Kidney epithelial cell (primary cell): ENCODE results near the gene SIGLEC5. TPM values are rescaled to one million over a fixed set of nuclear protein-coding genes. Genes with fewer than 3 reads are reported as not detected.

Source experiments
- DNase-seq: peaks from one replicate; pipeline ENCODE4 v3.0.0-alpha.2; 2010; ENCODE audit warnings: low read depth
- H3K27me3 ChIP-seq: 2 replicates; pipeline ENCODE4 v1.6.0; 2011; ENCODE audit warnings: low read length; ENCODE audit not compliant: control insufficient read depth, insufficient read depth
- H3K36me3 ChIP-seq: 2 replicates; pipeline ENCODE4 v1.5.1; 2011; ENCODE audit warnings: low read length; ENCODE audit not compliant: control insufficient read depth, insufficient read depth
- H3K4me3 ChIP-seq: 2 replicates; pipeline ENCODE4 v1.5.1; 2011; ENCODE audit warnings: low read depth, mild to moderate bottlenecking, control low read depth, low read length
- total RNA-seq: library from RNA; depleted of rRNA; stranded (reverse); fragments of >200 nt; gene quantifications from 2 replicates; pipeline ENCODE4 v1.2.3, GENCODE V29; 2015
- TF ChIP-seq, protein P1 (sequence below): IDR thresholded peaks from 2 replicates; pipeline ENCODE4 v1.5.1; 2011; ENCODE audit warnings: mild to moderate bottlenecking, moderate library complexity, low read length, control low read depth, inconsistent platforms; ENCODE audit not compliant: insufficient read depth, poor library complexity, severe bottlenecking

Gene SIGLEC5
- total RNA-seq, 1 donor from 2014 or later, result not detected

DNA sequence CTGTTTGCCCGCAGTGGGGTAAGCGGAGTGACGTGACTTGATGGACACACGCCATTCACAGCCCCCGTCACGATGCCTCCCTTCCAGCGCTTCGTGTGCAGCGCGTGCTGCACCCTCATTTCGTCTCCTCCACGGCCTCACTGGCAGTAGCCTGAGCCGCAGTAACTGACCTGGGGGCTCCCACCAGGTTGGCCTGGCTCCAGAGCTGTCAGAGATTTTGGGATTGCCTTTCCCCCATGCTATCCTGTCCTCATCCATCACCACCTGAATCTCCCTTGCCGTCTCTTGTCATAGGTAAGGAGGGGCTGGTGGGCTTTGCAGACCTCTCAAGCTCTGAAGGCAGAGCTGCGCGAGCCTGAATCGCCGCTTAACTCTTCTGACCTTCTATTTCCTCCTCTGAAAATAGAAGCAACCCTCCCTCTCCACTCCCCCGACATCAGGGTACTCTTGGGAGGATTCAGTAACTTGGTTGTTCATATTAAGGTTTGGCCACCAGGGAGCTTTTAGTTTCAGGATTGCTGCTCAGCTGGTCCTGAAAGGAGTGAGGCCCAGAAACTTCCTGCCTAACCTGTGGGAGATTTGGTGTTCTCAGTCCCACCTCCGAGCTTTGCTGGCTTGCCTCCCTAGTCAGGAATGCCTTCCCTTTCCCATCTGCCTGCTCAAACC, 27.9 kb downstream of the SIGLEC5 start:
- Histone ChIP-seq H3K4me3 (no peak overlapping the region), H3K27me3 (peaks cover 14% of the 10 kb centered on the region), H3K36me3 (no peaks in the 10 kb centered on the region)
- no peak for DNase-seq
- TF ChIP-seq, protein P1, sequence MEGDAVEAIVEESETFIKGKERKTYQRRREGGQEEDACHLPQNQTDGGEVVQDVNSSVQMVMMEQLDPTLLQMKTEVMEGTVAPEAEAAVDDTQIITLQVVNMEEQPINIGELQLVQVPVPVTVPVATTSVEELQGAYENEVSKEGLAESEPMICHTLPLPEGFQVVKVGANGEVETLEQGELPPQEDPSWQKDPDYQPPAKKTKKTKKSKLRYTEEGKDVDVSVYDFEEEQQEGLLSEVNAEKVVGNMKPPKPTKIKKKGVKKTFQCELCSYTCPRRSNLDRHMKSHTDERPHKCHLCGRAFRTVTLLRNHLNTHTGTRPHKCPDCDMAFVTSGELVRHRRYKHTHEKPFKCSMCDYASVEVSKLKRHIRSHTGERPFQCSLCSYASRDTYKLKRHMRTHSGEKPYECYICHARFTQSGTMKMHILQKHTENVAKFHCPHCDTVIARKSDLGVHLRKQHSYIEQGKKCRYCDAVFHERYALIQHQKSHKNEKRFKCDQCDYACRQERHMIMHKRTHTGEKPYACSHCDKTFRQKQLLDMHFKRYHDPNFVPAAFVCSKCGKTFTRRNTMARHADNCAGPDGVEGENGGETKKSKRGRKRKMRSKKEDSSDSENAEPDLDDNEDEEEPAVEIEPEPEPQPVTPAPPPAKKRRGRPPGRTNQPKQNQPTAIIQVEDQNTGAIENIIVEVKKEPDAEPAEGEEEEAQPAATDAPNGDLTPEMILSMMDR, result no peak

DNA sequence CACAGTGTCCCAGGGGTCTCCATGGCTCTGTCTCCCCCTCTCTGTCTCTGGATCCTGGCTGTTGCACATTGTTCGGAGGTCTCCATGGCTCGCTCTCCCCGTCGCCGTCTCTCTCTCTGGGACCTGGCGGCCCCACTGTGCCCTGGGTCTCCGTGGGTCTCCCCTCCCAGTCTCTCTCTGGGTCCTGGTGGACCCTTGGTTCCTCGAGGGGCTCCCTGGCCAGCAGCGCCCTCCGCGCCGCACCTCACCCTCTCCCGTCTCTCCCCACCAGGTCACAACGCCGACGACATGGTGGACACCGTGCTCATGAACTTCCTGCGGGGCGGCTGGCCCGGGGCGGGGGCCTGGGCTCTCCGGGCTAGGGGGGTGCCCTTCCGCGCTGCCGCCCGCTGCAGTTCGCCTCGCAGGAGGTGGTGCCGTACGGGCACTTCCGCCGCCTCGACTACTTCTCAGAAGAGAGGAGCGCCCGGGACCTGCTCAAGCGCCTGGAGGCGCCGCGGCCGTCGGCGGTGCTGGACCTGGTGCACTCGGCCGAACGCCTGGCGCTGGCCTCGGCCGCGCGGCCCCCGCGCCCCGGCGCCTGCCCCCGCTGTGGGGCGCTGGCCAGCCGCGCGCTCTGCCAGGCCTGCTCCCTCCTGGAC, 29.1 kb downstream of the SIGLEC5 start:
- no peaks in the 10 kb centered on the region for H3K36me3 ChIP-seq
- DNase-seq, result no peak
- TF ChIP-seq, protein P1, result no peak
- H3K4me3 ChIP-seq, result no peak overlapping the region
- H3K27me3 ChIP-seq, result peaks cover 14% of the 10 kb centered on the region

DNA sequence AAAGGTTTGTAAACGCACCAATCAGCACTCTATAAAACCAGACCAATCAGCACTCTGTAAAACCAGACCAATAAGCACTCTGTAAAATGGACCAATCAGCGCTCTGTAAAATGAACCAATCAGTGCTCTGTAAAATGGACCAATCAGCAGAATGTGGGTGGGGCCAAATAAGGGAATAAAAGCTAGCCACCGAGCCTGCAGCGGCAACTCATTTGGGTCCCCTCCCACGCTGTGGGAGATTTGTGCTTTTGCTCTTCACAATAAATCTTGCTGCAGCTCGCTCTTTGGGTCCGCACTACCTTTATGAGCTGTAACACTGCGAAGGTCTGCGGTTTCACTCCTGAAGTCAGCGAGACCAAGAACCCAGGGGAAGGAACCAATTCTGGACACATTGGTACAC, 31.1 kb downstream of the SIGLEC5 start:
- TF ChIP-seq, protein P1, result no peak
- H3K4me3 ChIP-seq, result no peak overlapping the region
- no peak for DNase-seq
- H3K36me3 ChIP-seq, result no peaks in the 10 kb centered on the region
- peaks cover 14% of the 10 kb centered on the region for H3K27me3 ChIP-seq

DNA sequence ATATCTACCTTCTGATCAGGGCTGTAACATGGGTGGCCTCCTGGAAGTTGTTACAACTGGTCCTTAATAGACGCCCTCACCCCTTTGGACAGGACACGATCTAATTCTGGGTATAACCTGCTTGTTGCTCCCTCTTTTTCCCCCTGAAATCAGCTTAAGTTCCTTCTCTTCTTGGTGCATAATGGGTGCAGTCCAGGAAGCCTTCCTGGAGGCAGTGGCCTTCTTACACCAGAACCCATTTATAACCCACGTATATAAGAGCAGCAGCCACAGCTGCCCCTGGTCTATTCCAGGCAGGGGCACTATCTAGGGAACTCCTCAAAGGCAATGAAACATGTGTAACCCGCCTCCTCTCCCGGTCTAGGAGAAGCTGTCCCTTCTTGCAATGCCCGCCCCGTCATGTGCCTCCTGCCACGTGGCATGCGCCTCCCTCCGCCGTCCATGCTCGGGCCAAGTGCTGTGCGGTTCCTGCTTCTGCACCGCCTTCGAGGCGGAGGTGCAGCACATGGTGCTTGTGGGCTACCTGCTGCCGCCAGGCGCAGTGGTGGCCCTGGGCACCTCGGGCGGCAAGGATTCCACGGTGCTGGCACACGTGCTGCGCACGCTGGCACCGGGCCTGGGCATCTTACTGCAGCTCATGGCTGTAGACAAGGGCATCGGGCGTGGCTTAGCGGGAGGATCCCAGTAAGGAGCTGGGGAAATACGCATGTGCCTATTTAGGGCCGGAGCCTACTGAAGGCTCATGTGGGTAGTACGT, 31.9 kb downstream of the SIGLEC5 start:
- no peak for DNase-seq
- Histone ChIP-seq H3K4me3 (no peak overlapping the region), H3K36me3 (no peaks in the 10 kb centered on the region), H3K27me3 (peaks cover 14% of the 10 kb centered on the region)
- TF ChIP-seq, protein P1, result no peak

DNA sequence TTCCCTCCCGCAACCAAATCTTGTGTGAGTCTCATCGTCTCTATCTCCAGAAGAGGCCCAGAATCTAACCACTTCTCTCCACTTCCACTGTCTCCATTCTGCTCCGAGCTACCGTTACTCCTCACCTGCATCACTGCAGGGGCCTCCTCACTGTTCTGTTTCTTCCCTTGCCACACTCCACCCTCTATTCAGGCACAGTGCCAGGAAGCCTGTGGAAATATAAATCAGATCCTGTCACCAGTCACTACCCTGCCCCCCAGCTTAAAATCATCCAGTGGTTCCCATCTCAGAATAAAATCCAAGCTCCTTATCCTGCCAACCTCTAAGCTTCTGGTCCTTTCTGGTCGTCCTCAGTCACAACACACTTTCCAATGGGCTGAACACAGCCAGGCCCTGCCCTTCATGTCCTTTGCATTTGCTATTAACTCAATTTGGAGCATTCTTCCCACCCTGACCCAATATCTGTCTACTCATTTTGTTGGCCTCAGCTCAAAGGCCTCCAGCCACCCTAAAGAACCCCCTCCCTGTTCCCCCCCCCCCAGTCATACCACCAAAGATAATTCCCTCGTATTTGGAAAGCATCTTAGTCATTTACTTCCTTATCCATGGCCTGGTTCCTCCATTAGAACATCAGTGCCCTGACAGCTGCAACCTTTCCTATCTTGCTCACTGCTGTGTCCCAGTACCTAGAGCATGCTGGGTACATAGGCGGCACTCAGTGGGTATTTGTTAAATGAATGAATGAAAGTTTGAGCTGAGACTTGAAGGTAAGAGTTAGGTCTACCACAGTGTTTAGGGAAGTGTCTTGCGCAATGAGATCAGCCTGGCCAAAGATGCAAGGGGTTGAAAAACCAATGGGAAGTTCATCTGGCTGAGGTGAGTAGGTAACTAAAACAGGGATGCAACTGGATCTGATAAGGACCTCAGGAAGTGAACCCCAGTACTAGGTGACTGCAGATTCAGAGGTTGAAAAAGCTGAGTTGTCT, 34.7 kb downstream of the SIGLEC5 start:
- H3K27me3 ChIP-seq, result peaks cover under 1% of the 10 kb centered on the region
- H3K36me3 ChIP-seq, result no peaks in the 10 kb centered on the region
- TF ChIP-seq, protein P1, result no peak
- H3K4me3 ChIP-seq, result no peak overlapping the region
- DNase-seq, result no peak
